ENCODE data around the gene EPB41L4B. TPM values are rescaled to one million over a fixed set of nuclear protein-coding genes. Genes with fewer than 3 reads are reported as not detected.

The EPB41L4B gene
- total and polyA plus RNA-seq, 2 donors (not counting 1 experiment from before 2014, with no cell fraction given): 0.56 to 2.8 TPM

GRCh38 chr9:109124121-109124520, 196.7 kb downstream of the EPB41L4B start:
- Histone ChIP-seq H3K27me3 (ENCODE audit: control insufficient read depth, insufficient read depth, low read length) (no peaks in the 10 kb centered on the region), H3K27ac (ENCODE audit: insufficient read depth, low read length) (no peak overlapping the region), H3K4me2 (ENCODE audit: extremely low read depth, insufficient read depth, low read length) (no peak overlapping the region), H3K36me3 (ENCODE audit: control insufficient read depth, insufficient read depth, low read length) (no peaks in the 10 kb centered on the region), H2AFZ (ENCODE audit: low read length) (no peak overlapping the region), H3K79me2 (ENCODE audit: control insufficient read depth, insufficient read depth, low read length) (peaks cover 5% of the 10 kb centered on the region), H3K9me3 (ENCODE audit: control insufficient read depth, insufficient read depth, low read depth, low read length) (no peaks in the 10 kb centered on the region), H3K9ac (ENCODE audit: insufficient read depth, low read length) (no peak overlapping the region), H3K4me1 (ENCODE audit: control insufficient read depth, extremely low read depth, insufficient read depth, low read length) (no peaks in the 10 kb centered on the region), H4K20me1 (ENCODE audit: control insufficient read depth, extremely low read depth, insufficient read depth, low read length) (no peaks in the 10 kb centered on the region), H3K4me3 (replicated peaks in 1 of 4; ENCODE audit: control extremely low read depth in 1 of 4, insufficient read depth in 1 of 4, low read depth in 3 of 4, low read length in 4 of 4) (no peak overlapping the region)
- no peak for DNase-seq (ENCODE audit: low read depth in 2 of 2)
- TF ChIP-seq CTCF (conservative IDR thresholded peaks at IDR 0.05 in 1 of 2, IDR thresholded peaks at IDR 0.05 in 1 of 2; ENCODE audit: low read depth in 1 of 2, low read length in 2 of 2) (no peak), EZH2 (IDR thresholded peaks at IDR 0.05; ENCODE audit: low read length, missing control alignments) (no peak)

GRCh38 chr9:109122726-109123621, 197.9 kb downstream of the EPB41L4B start:
- H3K27ac ChIP-seq (ENCODE audit: insufficient read depth, low read length): no peak overlapping the region
- no peaks in the 10 kb centered on the region for H3K9me3 ChIP-seq (ENCODE audit: control insufficient read depth, insufficient read depth, low read depth, low read length)
- no peak overlapping the region for H2AFZ ChIP-seq (ENCODE audit: low read length)
- H3K9ac ChIP-seq (ENCODE audit: insufficient read depth, low read length): no peak overlapping the region
- H4K20me1 ChIP-seq (ENCODE audit: control insufficient read depth, extremely low read depth, insufficient read depth, low read length): no peaks in the 10 kb centered on the region
- H3K27me3 ChIP-seq (ENCODE audit: control insufficient read depth, insufficient read depth, low read length): no peaks in the 10 kb centered on the region
- H3K4me2 ChIP-seq (ENCODE audit: extremely low read depth, insufficient read depth, low read length): no peak overlapping the region
- H3K79me2 ChIP-seq (ENCODE audit: control insufficient read depth, insufficient read depth, low read length): peaks cover 17% of the 10 kb centered on the region
- no peaks in the 10 kb centered on the region for H3K4me1 ChIP-seq (ENCODE audit: control insufficient read depth, extremely low read depth, insufficient read depth, low read length)
- TF ChIP-seq EZH2 (IDR thresholded peaks at IDR 0.05; ENCODE audit: low read length, missing control alignments): no peak
- TF ChIP-seq CTCF (conservative IDR thresholded peaks at IDR 0.05 in 1 of 2, IDR thresholded peaks at IDR 0.05 in 1 of 2; ENCODE audit: low read depth in 1 of 2, low read length in 2 of 2): no peak
- DNase-seq (ENCODE audit: low read depth in 2 of 2): no peak
- H3K4me3 ChIP-seq (replicated peaks in 1 of 4; ENCODE audit: control extremely low read depth in 1 of 4, insufficient read depth in 1 of 4, low read depth in 3 of 4, low read length in 4 of 4): no peak overlapping the region
- H3K36me3 ChIP-seq (ENCODE audit: control insufficient read depth, insufficient read depth, low read length): no peaks in the 10 kb centered on the region

Other genes starting within 250 kb of the EPB41L4B start
- gene TMEM245, start 201.1 kb downstream of the EPB41L4B start, total RNA-seq: 44.7 and 48.2 TPM in 2 replicates
- gene TMEM245, start 201.1 kb downstream of the EPB41L4B start, polyA plus RNA-seq: 43.5 and 48.8 TPM in 2 replicates
- gene FRRS1L, start 153.8 kb downstream of the EPB41L4B start, total RNA-seq: 0.17 and 0.26 TPM in 2 replicates
- 0.08 and 0.15 TPM in 2 replicates for gene FRRS1L, start 153.8 kb downstream of the EPB41L4B start, polyA plus RNA-seq
- gene PTPN3, start 177.2 kb upstream of the EPB41L4B start, total RNA-seq: 1.3 and 2.3 TPM in 2 replicates
- 0.52 and 1.4 TPM in 2 replicates for gene PTPN3, start 177.2 kb upstream of the EPB41L4B start, polyA plus RNA-seq